GOT3 (cell line): Measurements from ENCODE around the gene PDZK1.
"Not testable (repeated sequence)": the region's sequence is repeated elsewhere in the genome, so short reads cannot be mapped to it uniquely, and the experiment has no call there.

Source experiments
- DNase-seq: peaks from one replicate; lab custom pipeline; 2025; ENCODE audit warnings: mixed read lengths; lab: John Stamatoyannopoulos, UW

The PDZK1 gene

DNA sequence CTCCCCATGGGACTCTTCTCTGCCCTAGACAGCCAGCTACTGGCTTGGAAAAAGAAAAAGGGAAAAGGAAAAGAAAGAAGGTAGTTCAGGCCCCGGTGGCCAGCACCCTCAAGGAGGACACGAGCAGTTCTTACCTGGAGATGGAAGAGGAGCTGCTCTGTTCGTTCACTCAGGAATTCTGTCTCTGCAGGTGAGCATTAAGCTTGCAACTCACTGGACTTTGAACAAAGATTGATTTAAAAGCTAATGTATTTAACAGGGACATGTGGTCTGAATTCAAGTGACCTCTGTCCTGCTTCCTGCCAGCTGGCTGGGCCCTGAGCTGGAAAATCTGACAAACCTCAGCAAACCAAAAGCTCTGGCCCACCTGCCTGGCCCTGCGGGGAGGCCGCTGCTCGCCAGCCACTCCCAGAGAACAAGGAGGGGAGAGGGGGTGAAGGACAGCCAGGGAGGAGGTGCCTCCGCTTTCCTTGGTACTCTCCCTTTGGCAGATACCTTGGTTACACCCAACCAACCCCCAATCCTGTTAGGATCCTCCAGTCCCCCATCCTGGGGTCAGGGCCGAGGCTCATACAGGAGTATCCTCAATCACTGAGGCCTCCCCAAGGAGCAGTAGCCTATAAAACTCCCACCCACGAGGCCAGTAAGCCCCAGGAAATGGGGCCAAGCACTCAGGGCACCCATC, at the start of gene PDZK1:
TSS of gene PDZK1 (minus strand) at position 186 of the 685 bp plus-strand sequence. CDS start 19,347 bp downstream, outside the sequence.
- DNase-seq, result no peak

GRCh38 chr1:145751491-145752037, 44.4 kb upstream of the PDZK1 start:
- peak; percentile 22 for DNase-seq

- DNase-seq, result no peak
Observed at GRCh38 chr1:145750426-145750825, 43.3 kb upstream of the PDZK1 start.

GRCh38 chr1:145747398-145748247, 40.5 kb upstream of the PDZK1 start:
- DNase-seq, result no peak

DNA sequence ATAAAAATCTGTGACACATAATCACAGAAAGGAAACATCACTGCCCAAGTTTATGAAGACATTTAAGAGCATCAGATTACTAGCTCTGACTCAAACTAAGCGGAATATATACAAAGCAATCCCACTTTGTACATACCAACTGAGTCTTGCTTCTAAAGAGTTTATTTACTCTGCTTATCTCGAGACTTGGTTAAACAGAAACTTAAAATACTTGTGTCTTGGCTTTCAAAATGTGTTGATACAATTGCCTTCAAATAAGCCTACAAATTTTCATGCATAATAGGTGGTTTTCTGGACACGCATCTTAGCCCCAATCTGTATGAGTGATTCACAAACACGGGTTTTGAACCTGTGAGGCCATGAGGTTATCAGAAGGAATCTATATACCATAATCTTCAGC, 33.1 kb upstream of the PDZK1 start:
- DNase-seq, result no peak

GRCh38 chr1:145736191-145736590, 29.0 kb upstream of the PDZK1 start:
- no peak for DNase-seq

- DNase-seq, result no peak
Observed at GRCh38 chr1:145730900-145731299, 23.7 kb upstream of the PDZK1 start.

DNA sequence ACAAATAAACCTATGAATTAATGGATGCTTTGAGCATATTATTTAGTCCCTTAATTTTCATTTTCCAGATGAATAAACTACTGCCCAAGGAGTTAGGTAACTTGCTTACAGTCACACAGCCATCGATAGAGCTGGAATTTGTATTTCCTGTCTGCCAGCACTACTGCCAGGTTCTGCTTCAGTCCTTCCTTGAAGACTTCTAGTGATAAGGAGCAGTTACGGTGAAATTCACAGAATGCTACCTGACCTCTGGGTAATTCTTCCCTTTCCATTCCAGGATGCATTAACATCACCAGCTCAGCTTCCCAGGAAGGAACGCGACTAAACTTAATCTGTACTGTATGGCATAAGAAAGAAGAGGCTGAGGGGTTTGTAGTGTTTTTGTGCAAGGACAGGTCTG, 23.3 kb upstream of the PDZK1 start:
- no peak for DNase-seq

DNA sequence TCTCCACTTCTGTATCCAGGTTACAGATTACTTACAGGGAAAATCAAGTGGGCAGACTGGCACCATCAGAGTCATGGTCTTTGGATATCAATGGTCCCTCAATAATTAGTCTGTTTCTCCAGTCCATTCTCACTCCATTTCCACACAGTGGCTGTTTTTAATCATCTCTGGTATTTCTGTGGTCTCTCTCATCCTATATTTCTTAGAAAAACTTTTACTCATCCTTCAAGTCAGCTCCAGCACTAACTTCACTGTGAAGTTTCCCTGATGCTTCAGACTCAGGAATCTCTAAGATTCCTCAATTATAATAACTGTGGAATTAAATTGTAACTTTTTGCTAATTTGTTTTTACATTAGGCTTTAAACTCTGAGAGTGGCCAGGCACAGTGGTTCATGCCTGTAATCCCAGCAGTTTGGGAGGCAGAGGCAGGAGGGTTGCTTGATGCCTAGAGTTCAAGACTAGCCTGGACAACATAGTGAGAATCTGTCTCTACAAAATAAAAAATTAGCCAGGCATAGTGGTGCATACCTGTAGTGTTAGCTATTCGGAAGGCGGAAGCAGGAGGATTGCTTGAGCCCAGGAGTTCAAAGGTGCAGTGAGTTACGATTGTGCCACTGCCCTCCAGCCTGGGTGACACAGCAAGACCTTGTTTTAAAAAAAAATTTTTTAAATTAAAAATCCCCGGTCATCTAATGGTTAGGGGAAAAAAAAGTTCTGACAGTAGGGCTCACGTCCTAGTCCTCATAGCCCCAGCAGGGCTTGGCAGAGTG, 22.7 kb upstream of the PDZK1 start:
- DNase-seq, result no peak

DNA sequence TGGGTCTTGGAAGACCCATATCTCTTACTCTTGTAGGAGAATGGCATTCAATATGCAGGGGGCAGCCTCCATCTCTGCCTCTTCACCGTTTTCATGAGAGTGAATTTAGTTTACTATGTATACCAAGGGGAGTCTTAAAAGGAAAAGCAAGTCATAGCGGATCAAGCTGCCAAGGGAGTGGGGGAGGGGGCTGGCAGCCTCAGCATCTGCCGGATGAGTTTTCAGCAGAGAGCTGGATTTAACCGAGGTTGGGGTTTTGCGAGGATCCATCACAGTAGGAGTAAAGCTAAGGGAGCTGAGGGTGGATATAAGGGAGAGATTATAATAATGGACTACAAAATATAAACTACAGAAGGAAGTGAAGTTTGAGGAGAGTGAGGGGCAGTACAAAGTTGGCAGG, 22.0 kb upstream of the PDZK1 start:
- DNase-seq, result no peak

DNA sequence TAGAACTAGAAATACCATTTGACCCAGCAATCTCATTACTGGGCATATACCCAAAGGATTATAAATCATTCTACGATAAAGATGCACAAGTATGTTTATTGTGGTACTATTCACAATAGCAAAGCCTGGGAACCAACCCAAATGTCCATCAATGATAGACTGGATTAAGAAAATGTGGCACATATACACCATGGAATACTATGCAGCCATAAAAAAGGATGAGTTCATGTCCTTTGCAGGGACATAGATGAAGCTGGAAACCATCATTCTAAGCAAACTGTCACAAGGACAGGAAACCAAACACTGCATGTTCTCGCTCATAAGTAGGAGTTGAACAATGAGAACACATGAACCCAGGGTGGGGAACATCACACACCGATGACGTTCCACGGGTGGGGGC, 19.0 kb upstream of the PDZK1 start:
- DNase-seq, result not testable (repeated sequence)

DNA sequence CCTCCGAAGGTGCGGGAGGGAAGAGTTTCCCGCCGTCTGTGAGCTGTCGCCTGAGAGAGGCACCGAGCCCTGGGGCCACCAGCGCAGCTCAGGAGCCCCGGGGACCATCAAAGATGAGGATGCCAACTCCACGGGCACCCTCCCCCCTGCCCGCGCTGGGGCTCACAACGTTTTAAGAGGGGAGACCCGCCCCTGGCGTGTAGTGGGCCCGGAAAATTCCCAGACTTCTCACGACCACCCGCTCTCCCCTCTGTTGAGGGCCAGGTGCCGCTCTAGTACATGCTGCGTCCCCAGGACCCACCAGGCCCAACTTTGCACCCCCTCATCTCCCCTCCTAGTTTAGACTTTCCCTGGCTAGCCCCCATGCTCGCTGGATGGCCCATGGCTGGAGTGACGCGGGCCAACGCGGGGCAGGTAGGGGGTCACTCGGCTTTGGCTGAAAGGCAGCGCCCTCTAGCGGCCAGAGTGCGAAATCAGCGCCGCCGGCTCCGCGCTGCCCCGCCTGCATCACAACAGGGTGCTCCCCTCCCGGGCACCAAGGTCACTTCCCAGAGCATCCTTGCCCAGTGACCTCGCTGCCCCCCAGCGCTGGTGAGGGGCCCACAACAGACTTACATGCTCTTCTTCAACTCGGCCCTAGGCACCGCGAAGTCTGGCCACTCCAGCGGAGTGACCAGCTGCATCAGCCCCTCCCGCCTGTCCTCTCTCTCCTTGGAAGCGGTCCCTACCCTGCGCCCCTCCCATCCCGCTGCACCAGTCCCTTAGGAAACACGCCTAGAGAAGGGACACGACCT, 13.9 kb upstream of the PDZK1 start:
- peak; percentile 68 for DNase-seq

DNA sequence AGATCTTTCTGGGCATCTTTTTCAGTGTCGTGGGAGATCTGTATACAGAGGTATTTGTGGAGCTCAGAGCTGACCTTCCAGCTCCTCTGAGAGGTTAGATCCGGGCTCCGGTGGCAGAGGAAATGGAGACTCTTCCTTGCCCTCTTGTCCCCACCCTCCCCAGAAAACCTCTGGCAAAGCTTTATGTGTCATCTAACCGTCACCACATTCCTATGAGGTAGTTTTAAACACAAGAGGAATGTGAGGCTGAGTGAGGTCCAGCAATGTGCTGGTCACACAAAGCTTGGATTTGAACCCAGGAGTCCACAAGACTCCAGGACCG, 13.3 kb upstream of the PDZK1 start:
- peak; percentile 23 for DNase-seq

DNA sequence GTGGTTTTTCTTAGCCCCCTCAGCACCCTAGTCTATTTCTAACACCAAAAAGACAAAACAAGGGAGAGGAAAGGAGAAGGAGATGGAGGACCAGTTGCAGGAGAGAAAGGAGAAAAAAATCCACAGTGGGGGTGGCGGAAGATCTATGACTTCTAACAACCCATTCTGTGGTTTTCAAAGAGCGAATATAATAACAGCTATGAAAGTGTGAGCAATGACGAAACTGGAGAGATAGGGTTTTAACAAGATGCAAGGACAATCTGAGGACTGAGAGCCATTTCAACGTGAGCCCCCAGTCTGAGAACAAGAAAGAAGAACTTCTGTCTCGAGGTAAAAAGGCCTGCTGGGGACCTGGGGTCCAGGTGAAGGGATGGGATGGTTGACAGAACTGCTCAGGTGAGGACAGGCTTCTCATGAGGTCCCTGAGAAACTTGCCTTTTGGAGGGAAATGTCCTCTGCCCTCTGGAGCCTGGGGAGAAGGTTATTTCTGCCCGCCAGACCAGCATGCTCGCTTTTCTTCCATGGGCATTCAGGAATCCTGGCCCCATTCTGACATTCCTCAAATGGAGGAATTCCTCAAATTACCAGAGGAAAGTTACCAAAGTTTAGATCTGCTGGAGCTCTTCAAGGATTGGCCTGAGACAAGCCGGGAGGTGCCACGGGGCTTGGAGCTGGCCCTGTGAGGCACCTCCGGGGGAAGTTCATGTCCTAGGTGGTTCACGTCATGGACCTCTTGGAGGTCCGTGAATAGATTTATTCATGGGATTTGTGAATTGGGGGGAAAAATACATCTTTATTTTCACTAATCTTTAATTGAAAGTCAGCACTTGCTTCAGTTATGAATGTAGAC, 12.3 kb upstream of the PDZK1 start, which contains the start of gene CD160:
TSS of gene CD160 (plus strand) at position 270 of the 850 bp plus-strand sequence. CDS start 8,829 bp downstream, outside the sequence.
- no peak for DNase-seq

DNA sequence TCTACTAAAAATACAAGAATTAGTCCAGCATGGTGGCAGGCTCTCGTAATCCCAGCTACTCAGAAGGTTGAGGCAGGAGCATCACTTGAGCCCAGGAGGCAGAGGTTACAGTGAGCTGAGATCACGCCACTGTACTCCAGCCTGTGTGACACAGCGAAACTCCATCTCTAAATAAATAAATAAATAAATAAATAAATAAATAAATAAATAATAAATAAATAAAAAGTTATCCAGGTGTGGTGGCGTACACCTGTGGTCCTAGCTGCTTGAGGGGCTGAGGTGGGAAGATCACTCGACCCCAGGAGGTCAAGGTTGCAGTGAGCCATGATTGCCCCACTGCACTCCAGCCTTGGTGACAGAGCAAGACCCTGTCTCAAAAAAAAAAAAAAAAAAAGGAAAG, 11.3 kb upstream of the PDZK1 start:
- DNase-seq, result not testable (repeated sequence)

GRCh38 chr1:145717833-145718232, 10.7 kb upstream of the PDZK1 start:
- DNase-seq, result no peak

GRCh38 chr1:145716641-145717345, 9.6 kb upstream of the PDZK1 start:
- no peak for DNase-seq

DNA sequence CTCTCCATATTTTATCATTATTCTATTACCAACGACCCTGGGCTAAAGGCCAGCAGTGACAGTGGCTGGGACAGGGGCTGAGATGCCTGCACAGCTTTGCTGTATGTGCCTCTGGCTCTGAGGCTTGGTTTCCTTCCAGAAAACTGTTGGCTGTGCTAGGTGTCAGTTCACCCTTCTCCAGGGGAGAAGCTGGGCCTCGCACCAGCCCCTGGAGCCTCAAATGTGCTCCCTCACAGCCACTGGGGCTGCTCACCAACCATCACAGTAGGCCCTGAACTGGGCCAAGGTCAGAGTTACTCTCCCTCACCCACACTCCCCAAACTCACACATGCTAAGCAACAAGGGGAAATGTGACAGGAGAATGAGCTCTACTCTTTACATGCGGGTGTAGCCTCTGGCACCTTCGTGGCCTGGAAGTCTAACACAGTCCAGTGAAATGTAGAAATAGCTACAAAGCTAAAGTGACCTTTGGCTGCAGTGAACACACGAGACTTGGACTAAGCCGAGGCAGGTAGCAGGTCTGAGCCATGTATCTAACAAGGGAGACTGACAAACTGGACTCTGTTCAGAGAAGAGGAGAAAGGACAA, 7.5 kb upstream of the PDZK1 start:
- DNase-seq, result no peak

- no peak for DNase-seq
Observed at GRCh38 chr1:145711213-145711651, 4.1 kb upstream of the PDZK1 start.
